Tibial nerve (tissue), 4 donors: ENCODE results near the gene FCRLB.

Experiments
- EP300 ChIP-seq, 2 donors: sonication (generic); formaldehyde crosslinking; IDR thresholded peaks; one replicate each; pipeline ENCODE4 v1.6.1; 2017; ENCODE audit warnings: antibody characterized with exemption in 2 of 2, mild to moderate bottlenecking in 1 of 2
- POLR2A ChIP-seq, 2 donors: fragments of 450-650 bp; IDR thresholded peaks; one replicate each; pipeline ENCODE4 v1.6.1; 2017; ENCODE audit warnings: antibody characterized with exemption in 2 of 2, mild to moderate bottlenecking in 2 of 2, moderate library complexity in 2 of 2
- TF ChIP-seq, protein P1 (sequence below), 5 experiments: fragments of 200-600 bp in 3 of 5; fragments of 450-650 bp in 2 of 5; sonication (generic) in 3 of 5; IDR thresholded peaks; one replicate each; pipeline ENCODE4 v1.5.1; 2016 to 2019; ENCODE audit warnings: antibody characterized with exemption in 5 of 5, mild to moderate bottlenecking in 3 of 5, moderate library complexity in 2 of 5

GRCh38 chr1:161766102-161766981 lies 45.0 kb downstream of the FCRLB start, which contains the start of gene ATF6:
- TF ChIP-seq, protein P1, sequence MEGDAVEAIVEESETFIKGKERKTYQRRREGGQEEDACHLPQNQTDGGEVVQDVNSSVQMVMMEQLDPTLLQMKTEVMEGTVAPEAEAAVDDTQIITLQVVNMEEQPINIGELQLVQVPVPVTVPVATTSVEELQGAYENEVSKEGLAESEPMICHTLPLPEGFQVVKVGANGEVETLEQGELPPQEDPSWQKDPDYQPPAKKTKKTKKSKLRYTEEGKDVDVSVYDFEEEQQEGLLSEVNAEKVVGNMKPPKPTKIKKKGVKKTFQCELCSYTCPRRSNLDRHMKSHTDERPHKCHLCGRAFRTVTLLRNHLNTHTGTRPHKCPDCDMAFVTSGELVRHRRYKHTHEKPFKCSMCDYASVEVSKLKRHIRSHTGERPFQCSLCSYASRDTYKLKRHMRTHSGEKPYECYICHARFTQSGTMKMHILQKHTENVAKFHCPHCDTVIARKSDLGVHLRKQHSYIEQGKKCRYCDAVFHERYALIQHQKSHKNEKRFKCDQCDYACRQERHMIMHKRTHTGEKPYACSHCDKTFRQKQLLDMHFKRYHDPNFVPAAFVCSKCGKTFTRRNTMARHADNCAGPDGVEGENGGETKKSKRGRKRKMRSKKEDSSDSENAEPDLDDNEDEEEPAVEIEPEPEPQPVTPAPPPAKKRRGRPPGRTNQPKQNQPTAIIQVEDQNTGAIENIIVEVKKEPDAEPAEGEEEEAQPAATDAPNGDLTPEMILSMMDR (IDR thresholded peaks at IDR 0.05), result peak in 2 of 5 experiments; percentile 19 to 53
- TF ChIP-seq POLR2A (IDR thresholded peaks at IDR 0.05) (peak; percentile 44 to 77), EP300 (IDR thresholded peaks at IDR 0.05) (peak; percentile 95 to 99)
